Measurements from ENCODE around the gene KRTAP5-5. TPM values are rescaled to one million over a fixed set of nuclear protein-coding genes. Genes with fewer than 3 reads are reported as not detected.
"Not testable (repeated sequence)": the region's sequence is repeated elsewhere in the genome, so short reads cannot be mapped to it uniquely, and the experiment has no call there.

The KRTAP5-5 gene
- total RNA-seq, 1 experiment from 2014 or later = not detected

DNA sequence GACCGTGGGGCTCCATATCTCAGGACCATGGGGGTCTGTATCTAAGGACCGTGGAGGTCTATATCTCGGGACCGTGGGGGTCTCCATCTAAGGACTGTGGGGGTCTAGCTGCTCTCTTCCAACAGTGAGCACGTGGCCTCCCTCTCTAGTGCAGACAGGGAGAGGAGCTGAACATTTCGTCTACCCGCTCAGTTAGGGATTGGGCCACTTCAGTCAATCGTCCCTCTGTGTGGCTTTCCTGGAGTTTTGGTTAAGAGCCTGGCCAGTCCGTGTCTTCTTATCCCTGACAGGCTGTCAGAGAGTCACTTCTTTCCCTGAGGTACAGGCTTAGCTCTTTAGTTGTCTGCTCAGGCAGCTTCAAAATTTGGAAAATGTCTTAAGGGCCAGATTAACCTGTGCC, 47.6 kb upstream of the KRTAP5-5 start:
- H2BK20ac ChIP-seq (ENCODE audit: low read depth, low read length, poor library complexity, severe bottlenecking) = no peak overlapping the region
- no peaks in the 10 kb centered on the region for H3K9me3 ChIP-seq (ENCODE audit: control insufficient read depth, low read depth, low read length)
- H2BK15ac ChIP-seq (ENCODE audit: low read depth, low read length) = peak overlapping the region; percentile 12; the same call in 1 of the 2 replicates
- H3K4me1 Mint-ChIP-seq = peaks cover 0 to 3% of the 10 kb centered on the region in 2 experiments; a peak in 1 of 4 replicates
- no peak overlapping the region for H2AK5ac ChIP-seq (ENCODE audit: insufficient read length, low read length)
- H3K27ac Mint-ChIP-seq = no peak overlapping the region
- H3K9ac ChIP-seq (ENCODE audit: extremely low read depth, insufficient read length, low read length) = no peak overlapping the region
- peaks cover 0 to 4% (median 0%) of the 10 kb centered on the region in 3 experiments; a peak in 3 of 7 replicates for H3K36me3 Mint-ChIP-seq (ENCODE audit: insufficient read depth in 1 of 3, low read depth in 3 of 3)
- H3K56ac ChIP-seq (ENCODE audit: insufficient read length, low read depth, low read length) = no peak overlapping the region
- H3K23ac ChIP-seq (ENCODE audit: insufficient read length, low read depth, low read length) = no peak overlapping the region
- H2BK120ac ChIP-seq (ENCODE audit: low read depth, low read length, poor library complexity, severe bottlenecking) = no peak overlapping the region
- H3K27ac ChIP-seq (ENCODE audit: insufficient read length, low read depth, low read length) = no peak overlapping the region
- H3K27me3 Mint-ChIP-seq (ENCODE audit: low read depth) = peaks cover 50% of the 10 kb centered on the region
- H4K5ac ChIP-seq (ENCODE audit: insufficient read length, low read depth, low read length) = no peak overlapping the region
- no peaks in the 10 kb centered on the region for H3K4me1 ChIP-seq (ENCODE audit: insufficient read depth, low read length)
- H3K4me2 ChIP-seq (ENCODE audit: insufficient read depth, insufficient read length, low read length) = no peak overlapping the region
- H3K9me3 Mint-ChIP-seq = peaks cover 9% of the 10 kb centered on the region in 2 experiments
- no peak overlapping the region for H3T11ph ChIP-seq (ENCODE audit: low read length)
- H2AFZ ChIP-seq (ENCODE audit: low read length) = no peak overlapping the region
- H2BK12ac ChIP-seq (ENCODE audit: insufficient read length, low read depth, low read length) = no peak overlapping the region
- no peaks in the 10 kb centered on the region for H3K27me3 ChIP-seq (ENCODE audit: insufficient read depth, low read length)
- DNase-seq = no peak
- H3K4ac ChIP-seq (ENCODE audit: low read depth, low read length) = no peak overlapping the region
- no peak overlapping the region for H2BK5ac ChIP-seq (ENCODE audit: insufficient read length, low read length)
- H3K79me1 ChIP-seq (ENCODE audit: insufficient read depth, low read depth, low read length, poor library complexity, severe bottlenecking) = no peaks in the 10 kb centered on the region
- no peak overlapping the region; the same call in 1 of the 2 replicates for H3K14ac ChIP-seq (ENCODE audit: insufficient read depth, low read length)
- TF ChIP-seq, protein P1, sequence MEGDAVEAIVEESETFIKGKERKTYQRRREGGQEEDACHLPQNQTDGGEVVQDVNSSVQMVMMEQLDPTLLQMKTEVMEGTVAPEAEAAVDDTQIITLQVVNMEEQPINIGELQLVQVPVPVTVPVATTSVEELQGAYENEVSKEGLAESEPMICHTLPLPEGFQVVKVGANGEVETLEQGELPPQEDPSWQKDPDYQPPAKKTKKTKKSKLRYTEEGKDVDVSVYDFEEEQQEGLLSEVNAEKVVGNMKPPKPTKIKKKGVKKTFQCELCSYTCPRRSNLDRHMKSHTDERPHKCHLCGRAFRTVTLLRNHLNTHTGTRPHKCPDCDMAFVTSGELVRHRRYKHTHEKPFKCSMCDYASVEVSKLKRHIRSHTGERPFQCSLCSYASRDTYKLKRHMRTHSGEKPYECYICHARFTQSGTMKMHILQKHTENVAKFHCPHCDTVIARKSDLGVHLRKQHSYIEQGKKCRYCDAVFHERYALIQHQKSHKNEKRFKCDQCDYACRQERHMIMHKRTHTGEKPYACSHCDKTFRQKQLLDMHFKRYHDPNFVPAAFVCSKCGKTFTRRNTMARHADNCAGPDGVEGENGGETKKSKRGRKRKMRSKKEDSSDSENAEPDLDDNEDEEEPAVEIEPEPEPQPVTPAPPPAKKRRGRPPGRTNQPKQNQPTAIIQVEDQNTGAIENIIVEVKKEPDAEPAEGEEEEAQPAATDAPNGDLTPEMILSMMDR (conservative IDR thresholded peaks at IDR 0.05) = no peak
- no peaks in the 10 kb centered on the region for H4K20me1 ChIP-seq (ENCODE audit: control insufficient read depth, insufficient read depth, insufficient read length)
- no peak overlapping the region for H3K4me3 Mint-ChIP-seq
- no peaks in the 10 kb centered on the region for H3K23me2 ChIP-seq (ENCODE audit: insufficient read length, low read depth, low read length, poor library complexity, severe bottlenecking)
- no peak overlapping the region for H4K8ac ChIP-seq (replicated peaks; ENCODE audit: insufficient read length, low read depth, low read length)
- no peak overlapping the region for H3K18ac ChIP-seq (ENCODE audit: insufficient read length, low read depth, low read length)
- H4K91ac ChIP-seq (ENCODE audit: insufficient read length, low read depth, low read length) = no peak overlapping the region
- no CpG with 5 or more reads among the region's 9 CpGs for WGBS (ENCODE audit: extremely low coverage, insufficient read length, low lambda C conversion rate)
- H3K79me2 ChIP-seq (ENCODE audit: insufficient read depth, low read length) = no peaks in the 10 kb centered on the region

DNA sequence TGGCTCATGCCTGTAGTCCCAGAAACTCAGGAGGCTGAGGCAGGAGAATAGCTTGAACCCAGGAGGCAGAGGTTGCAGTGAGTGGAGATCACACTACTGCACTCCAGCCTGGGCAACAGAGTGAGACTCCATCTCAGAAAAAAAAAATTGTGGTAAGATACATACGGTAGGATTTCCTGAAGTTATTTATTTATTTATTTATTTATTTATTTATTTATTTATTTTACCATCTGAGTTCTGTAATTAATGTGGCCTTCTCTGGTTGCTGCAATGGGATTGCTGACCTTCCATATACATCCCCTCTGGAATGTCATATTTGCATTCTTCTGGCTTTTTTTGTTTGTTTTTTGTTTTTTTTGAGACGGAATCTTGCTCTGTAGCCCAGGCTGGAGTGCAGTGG, 46.7 kb upstream of the KRTAP5-5 start:
- H3K9me3 Mint-ChIP-seq; H3K56ac ChIP-seq (ENCODE audit: insufficient read length, low read depth, low read length); H3K9ac ChIP-seq (ENCODE audit: extremely low read depth, insufficient read length, low read length); H2BK12ac ChIP-seq (ENCODE audit: insufficient read length, low read depth, low read length); H3K4me3 Mint-ChIP-seq; H3K4ac ChIP-seq (ENCODE audit: low read depth, low read length); DNase-seq; H3K79me2 ChIP-seq (ENCODE audit: insufficient read depth, low read length); H3K18ac ChIP-seq (ENCODE audit: insufficient read length, low read depth, low read length); H3K4me1 Mint-ChIP-seq; H3K9me3 ChIP-seq (ENCODE audit: control insufficient read depth, low read depth, low read length); H3K36me3 Mint-ChIP-seq (ENCODE audit: insufficient read depth in 1 of 3, low read depth in 3 of 3); H4K5ac ChIP-seq (ENCODE audit: insufficient read length, low read depth, low read length); H2AK5ac ChIP-seq (ENCODE audit: insufficient read length, low read length); H2BK15ac ChIP-seq (ENCODE audit: low read depth, low read length); H3K14ac ChIP-seq (ENCODE audit: insufficient read depth, low read length); H3K23ac ChIP-seq (ENCODE audit: insufficient read length, low read depth, low read length); H4K20me1 ChIP-seq (ENCODE audit: control insufficient read depth, insufficient read depth, insufficient read length); H2AFZ ChIP-seq (ENCODE audit: low read length); H4K91ac ChIP-seq (ENCODE audit: insufficient read length, low read depth, low read length); H3K4me1 ChIP-seq (ENCODE audit: insufficient read depth, low read length); H4K8ac ChIP-seq (replicated peaks; ENCODE audit: insufficient read length, low read depth, low read length); H2BK120ac ChIP-seq (ENCODE audit: low read depth, low read length, poor library complexity, severe bottlenecking); H3K79me1 ChIP-seq (ENCODE audit: insufficient read depth, low read depth, low read length, poor library complexity, severe bottlenecking); H2BK5ac ChIP-seq (ENCODE audit: insufficient read length, low read length); H3K23me2 ChIP-seq (ENCODE audit: insufficient read length, low read depth, low read length, poor library complexity, severe bottlenecking); H3T11ph ChIP-seq (ENCODE audit: low read length); H3K4me2 ChIP-seq (ENCODE audit: insufficient read depth, insufficient read length, low read length); H3K27me3 ChIP-seq (ENCODE audit: insufficient read depth, low read length); H2BK20ac ChIP-seq (ENCODE audit: low read depth, low read length, poor library complexity, severe bottlenecking); H3K27ac Mint-ChIP-seq; H3K27ac ChIP-seq (ENCODE audit: insufficient read length, low read depth, low read length): not testable (repeated sequence)
- H3K27me3 Mint-ChIP-seq (ENCODE audit: low read depth) = peaks cover 49% of the 10 kb centered on the region
- no CpG with 5 or more reads among the region's 2 CpGs for WGBS (ENCODE audit: extremely low coverage, insufficient read length, low lambda C conversion rate)
